Activated CD8-positive, alpha-beta T cell treated with anti-CD3 and anti-CD28 coated beads for 36 hours (primary cell): ENCODE results near the gene SIAH1. TPM values are rescaled to one million over a fixed set of nuclear protein-coding genes. Genes with fewer than 3 reads are reported as not detected.
"Not testable (repeated sequence)": the region's sequence is repeated elsewhere in the genome, so short reads cannot be mapped to it uniquely, and the experiment has no call there.

ENCODE experiments used
- ATAC-seq: fragments of 200-7000 bp; cut with Tn5 transposase; one replicate; pipeline ENCODE4 v1.10.0; 2021; ENCODE audit warnings: mild to moderate bottlenecking, moderate library complexity
- CTCF ChIA-PET: fragments of 350-600 bp; sonication (Branson Sonifier 250); formaldehyde crosslinking; loops from one replicate; lab custom pipeline; 2021; ENCODE audit warnings: antibody characterized with exemption; lab: Charles Lee
- POLR2A ChIA-PET: fragments of 350-600 bp; sonication (Branson Sonifier 250); formaldehyde crosslinking; loops from one replicate; lab custom pipeline; 2021; ENCODE audit warnings: antibody characterized with exemption; lab: Charles Lee
- DNase-seq: peaks from one replicate; pipeline ENCODE4 v3.0.0-alpha.2; 2020
- H3K27ac Mint-ChIP-seq: one replicate; pipeline ENCODE4 v1.8.0; 2021; ENCODE audit warnings: mild to moderate bottlenecking, mixed read lengths
- H3K27me3 Mint-ChIP-seq: one replicate; pipeline ENCODE4 v1.8.0; 2021; ENCODE audit warnings: mixed read lengths
- H3K36me3 Mint-ChIP-seq: one replicate; pipeline ENCODE4 v1.8.0; 2021; ENCODE audit warnings: low read depth, mixed read lengths
- H3K4me1 Mint-ChIP-seq: one replicate; pipeline ENCODE4 v1.8.0; 2021; ENCODE audit warnings: low read depth, mixed read lengths
- H3K4me3 Mint-ChIP-seq: one replicate; pipeline ENCODE4 v1.8.0; 2021; ENCODE audit warnings: mild to moderate bottlenecking, moderate library complexity, mixed read lengths
- H3K9me3 Mint-ChIP-seq: one replicate; pipeline ENCODE4 v1.8.0; 2021; ENCODE audit warnings: mixed read lengths
- intact Hi-C: fragments of 100-400 bp; cut with micrococcal nuclease; formaldehyde crosslinking; loops from one replicate; pipeline ENCODE4 v1.10.0; 2022
- total RNA-seq, 2 experiments: library from RNA; stranded (reverse); gene quantifications; one replicate each; pipeline ENCODE4 v1.2.3, GENCODE V29; 2021
- TF ChIP-seq, protein P1 (sequence below): fragments of 200-600 bp; IDR thresholded peaks from one replicate; pipeline ENCODE4 v1.8.0; 2022; ENCODE audit warnings: antibody characterized with exemption, mild to moderate bottlenecking

SIAH1 gene
- total RNA-seq, 2 experiments from 2014 or later: 13.3 to 14.3 TPM

DNA sequence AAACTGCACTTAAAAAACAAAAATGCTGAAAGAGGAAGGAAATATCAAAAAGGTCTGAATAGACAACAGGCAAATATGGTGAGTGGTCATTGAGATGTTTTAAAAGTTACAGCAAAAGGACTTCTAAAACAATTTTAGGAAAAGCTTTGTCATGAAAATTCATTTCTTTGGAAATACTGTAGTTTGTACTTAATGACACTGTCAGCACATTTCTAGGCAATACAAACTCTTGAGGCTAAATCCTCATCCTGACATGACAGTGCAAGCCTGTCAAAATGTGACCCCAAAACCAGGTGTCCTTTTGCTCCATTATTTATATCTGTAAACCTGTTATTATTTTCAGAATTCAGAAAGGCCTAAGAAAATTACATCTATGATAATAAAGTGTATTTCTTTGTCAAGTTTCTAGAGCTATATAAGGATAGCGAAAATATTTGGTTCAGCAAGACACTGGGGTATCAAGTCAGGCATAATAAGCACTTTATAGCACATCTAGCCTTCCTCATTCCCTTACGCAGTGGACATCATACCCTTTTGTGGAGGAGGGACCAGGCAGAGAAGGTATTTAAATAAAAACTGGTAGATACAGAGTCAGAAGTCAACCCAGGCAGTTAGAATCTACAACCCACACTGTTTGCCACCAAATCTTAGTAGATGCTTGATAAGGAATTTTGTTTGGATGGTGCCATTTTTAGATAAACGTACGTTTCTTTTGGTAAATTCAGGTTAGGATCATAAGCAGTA lies 28.4 kb downstream of the SIAH1 start:
- ChIA-PET CTCF (interaction anchor here (1.3 to 3.0 kb wide), 4 partner anchors 7 to 273 kb away, joined by 3 to 26 read pairs (median 10); no protein-coding TSS in a partner anchor), POLR2A (interaction anchor here (0.5 to 3.6 kb wide), 4 partner anchors 8 to 430 kb away, joined by 3 to 28 read pairs (median 3); no protein-coding TSS in a partner anchor)
- H3K4me3 Mint-ChIP-seq: no peak overlapping the region
- TF ChIP-seq, protein P1, sequence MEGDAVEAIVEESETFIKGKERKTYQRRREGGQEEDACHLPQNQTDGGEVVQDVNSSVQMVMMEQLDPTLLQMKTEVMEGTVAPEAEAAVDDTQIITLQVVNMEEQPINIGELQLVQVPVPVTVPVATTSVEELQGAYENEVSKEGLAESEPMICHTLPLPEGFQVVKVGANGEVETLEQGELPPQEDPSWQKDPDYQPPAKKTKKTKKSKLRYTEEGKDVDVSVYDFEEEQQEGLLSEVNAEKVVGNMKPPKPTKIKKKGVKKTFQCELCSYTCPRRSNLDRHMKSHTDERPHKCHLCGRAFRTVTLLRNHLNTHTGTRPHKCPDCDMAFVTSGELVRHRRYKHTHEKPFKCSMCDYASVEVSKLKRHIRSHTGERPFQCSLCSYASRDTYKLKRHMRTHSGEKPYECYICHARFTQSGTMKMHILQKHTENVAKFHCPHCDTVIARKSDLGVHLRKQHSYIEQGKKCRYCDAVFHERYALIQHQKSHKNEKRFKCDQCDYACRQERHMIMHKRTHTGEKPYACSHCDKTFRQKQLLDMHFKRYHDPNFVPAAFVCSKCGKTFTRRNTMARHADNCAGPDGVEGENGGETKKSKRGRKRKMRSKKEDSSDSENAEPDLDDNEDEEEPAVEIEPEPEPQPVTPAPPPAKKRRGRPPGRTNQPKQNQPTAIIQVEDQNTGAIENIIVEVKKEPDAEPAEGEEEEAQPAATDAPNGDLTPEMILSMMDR: no peak
- peaks cover 28% of the 10 kb centered on the region for H3K36me3 Mint-ChIP-seq
- ATAC-seq: no peak
- peaks cover 17% of the 10 kb centered on the region for H3K4me1 Mint-ChIP-seq
- no peaks in the 10 kb centered on the region for H3K27me3 Mint-ChIP-seq
- no peaks in the 10 kb centered on the region for H3K9me3 Mint-ChIP-seq
- H3K27ac Mint-ChIP-seq: peak overlapping the region; percentile 16
- intact Hi-C loops: loop anchor here (10.0 kb wide), 1 partner anchor 178 kb away; no protein-coding TSS in a partner anchor
- DNase-seq: no peak

DNA sequence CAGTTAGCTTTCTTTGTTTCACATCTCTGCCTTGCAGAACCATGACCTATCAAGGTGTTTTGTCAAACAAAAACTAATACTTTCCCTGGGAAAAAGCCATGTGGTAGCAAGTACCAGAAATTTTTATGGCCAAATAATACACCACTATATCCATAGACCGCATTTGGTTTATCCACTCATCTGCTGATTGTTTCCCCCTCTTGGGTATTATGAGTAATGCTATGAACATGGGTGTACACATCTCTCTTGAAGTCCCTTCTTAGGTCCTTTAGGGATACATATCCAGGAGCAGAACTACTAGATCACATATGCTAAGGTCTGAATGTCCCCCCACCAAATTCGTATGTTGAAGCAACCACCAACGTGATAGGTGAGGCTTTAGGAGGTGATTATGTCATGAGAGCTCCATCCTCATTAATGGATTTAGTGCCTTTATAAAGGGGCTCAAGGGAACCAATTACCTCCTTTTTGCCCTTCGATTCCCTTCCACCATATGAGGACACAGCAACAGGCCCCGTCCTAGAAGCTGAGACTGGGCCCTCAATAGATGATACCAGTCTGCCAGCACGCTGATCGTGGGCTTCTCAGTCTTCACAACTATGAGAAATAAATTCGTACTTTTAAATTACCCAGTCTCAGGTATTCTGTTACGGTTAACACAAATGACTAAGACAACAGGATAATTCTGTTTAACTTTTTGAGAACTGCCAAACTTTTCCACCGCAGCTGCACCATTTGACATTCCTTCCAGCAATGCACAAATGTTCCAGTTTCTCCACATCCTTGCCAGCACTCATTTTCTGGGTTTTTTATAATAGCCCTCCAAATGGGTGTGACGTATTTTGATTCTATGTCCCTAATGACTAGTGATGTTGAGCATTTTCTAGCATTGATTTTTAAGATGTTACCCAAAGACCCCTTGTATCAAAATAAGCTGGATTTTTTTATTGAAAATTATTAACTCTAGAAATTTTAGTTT lies 30.0 kb downstream of the SIAH1 start:
- DNase-seq (no peak), ATAC-seq (no peak)
- POLR2A ChIA-PET: interaction anchor here (0.5 to 3.6 kb wide), 6 partner anchors 10 to 267 kb away, joined by 3 to 28 read pairs (median 4); partner anchors contain the start of gene N4BP1
- Mint-ChIP-seq H3K4me1 (peaks cover 20% of the 10 kb centered on the region), H3K36me3 (peaks cover 26% of the 10 kb centered on the region), H3K4me3 (no peak overlapping the region), H3K9me3 (no peaks in the 10 kb centered on the region), H3K27ac (peak overlapping the region; percentile 48), H3K27me3 (no peaks in the 10 kb centered on the region)
- intact Hi-C loops: loop anchor here (10.0 kb wide), 1 partner anchor 180 kb away; no protein-coding TSS in a partner anchor
- CTCF ChIA-PET: interaction anchor here (0.6 to 3.0 kb wide), 15 partner anchors 9 to 277 kb away, joined by 3 to 26 read pairs (median 5); no protein-coding TSS in a partner anchor
- TF ChIP-seq, protein P1: no peak

DNA sequence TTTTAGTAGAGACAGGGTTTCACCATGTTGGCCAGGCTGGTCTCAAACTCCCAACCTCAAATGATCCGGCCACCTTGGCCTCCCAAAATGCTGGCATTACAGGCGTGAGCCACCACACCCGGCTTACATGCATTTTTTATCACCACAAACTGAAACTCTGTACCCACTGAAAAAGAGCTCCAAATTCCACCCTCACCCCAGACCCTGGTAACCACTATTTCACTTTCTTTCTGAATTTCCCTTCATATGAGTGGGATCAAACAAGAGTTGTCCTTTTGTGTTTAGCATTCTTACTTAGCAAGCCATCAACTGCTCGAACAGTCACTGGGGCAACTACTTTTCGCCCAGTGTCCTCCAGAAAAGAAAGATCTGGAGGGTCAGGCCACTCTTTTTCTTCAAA lies 30.8 kb downstream of the SIAH1 start:
- H3K27me3 Mint-ChIP-seq, H3K4me3 Mint-ChIP-seq, H3K9me3 Mint-ChIP-seq: not testable (repeated sequence)
- CTCF ChIA-PET: interaction anchor here (0.6 to 3.0 kb wide), 13 partner anchors 10 to 278 kb away, joined by 3 to 26 read pairs (median 5); no protein-coding TSS in a partner anchor
- Mint-ChIP-seq H3K4me1 (peaks cover 18% of the 10 kb centered on the region), H3K36me3 (peaks cover 30% of the 10 kb centered on the region), H3K27ac (peak overlapping the region; percentile 48)
- peak; percentile 44 for ATAC-seq
- POLR2A ChIA-PET: interaction anchor here (0.5 to 3.6 kb wide), 7 partner anchors 11 to 268 kb away, joined by 3 to 28 read pairs (median 3); partner anchors contain the start of gene N4BP1
- intact Hi-C loops: loop anchor here (10.0 kb wide), 1 partner anchor 180 kb away; no protein-coding TSS in a partner anchor
- DNase-seq: peak; percentile 37

DNA sequence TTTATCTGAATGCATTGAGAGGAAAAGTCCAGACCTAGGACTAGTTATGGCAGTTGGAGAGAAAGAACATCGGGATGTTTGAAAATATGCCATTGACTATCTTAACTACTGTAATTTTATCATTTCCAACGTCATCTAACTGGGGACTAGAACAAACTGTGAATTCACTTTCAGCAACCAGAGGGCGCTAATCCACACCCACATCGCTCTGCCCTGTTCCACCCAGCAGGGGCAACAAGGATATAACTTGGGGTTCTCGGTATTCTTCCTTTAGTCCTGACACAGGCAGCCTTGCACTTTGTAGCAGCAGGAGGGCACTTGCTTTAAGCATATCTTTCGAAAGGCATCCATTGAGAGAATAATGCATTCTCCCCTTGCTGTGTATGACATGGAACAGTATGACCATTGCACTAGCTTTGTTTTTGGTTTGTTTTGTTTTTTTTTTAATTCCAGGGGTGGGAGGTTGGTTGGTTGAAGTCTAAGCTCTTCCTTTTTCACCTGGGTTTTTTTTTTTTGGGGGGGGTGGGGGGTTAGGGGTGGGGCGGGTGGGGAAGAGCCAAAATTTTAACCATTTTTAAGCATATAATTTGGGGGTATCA lies 31.5 kb downstream of the SIAH1 start:
- peaks cover 18% of the 10 kb centered on the region for H3K4me1 Mint-ChIP-seq
- no peaks in the 10 kb centered on the region for H3K27me3 Mint-ChIP-seq
- H3K9me3 Mint-ChIP-seq: no peaks in the 10 kb centered on the region
- peaks cover 33% of the 10 kb centered on the region for H3K36me3 Mint-ChIP-seq
- peak overlapping the region; percentile 73 for H3K27ac Mint-ChIP-seq
- intact Hi-C loops: loop anchor here (1.0 to 10.0 kb wide), 3 partner anchors 181 to 277 kb away; no protein-coding TSS in a partner anchor
- peak overlapping the region; percentile 21 for H3K4me3 Mint-ChIP-seq
- DNase-seq (peak; percentile 76), ATAC-seq (peak; percentile 81)
- TF ChIP-seq, protein P1: peak; percentile 92
- ChIA-PET POLR2A (interaction anchor here (0.7 to 3.6 kb wide), 4 partner anchors 11 to 269 kb away, joined by 3 to 28 read pairs (median 4); partner anchors contain the start of gene N4BP1), CTCF (interaction anchor here (1.0 to 3.0 kb wide), 15 partner anchors 11 to 279 kb away, joined by 3 to 26 read pairs (median 6); no protein-coding TSS in a partner anchor)
